ENCODE data around the gene GOLGA6B.
"Not testable (repeated sequence)": the region's sequence is repeated elsewhere in the genome, so short reads cannot be mapped to it uniquely, and the experiment has no call there.

Gene GOLGA6B

GRCh38 chr15:72654397-72654796 is at the start of gene GOLGA6B:
Gene GOLGA6B, plus strand, starts transcription at chr15:72654697. Its CDS starts 41 bp downstream, at chr15:72654738.
- DNase-seq (ENCODE audit: low read depth, low spot score): not testable (repeated sequence)

DNA sequence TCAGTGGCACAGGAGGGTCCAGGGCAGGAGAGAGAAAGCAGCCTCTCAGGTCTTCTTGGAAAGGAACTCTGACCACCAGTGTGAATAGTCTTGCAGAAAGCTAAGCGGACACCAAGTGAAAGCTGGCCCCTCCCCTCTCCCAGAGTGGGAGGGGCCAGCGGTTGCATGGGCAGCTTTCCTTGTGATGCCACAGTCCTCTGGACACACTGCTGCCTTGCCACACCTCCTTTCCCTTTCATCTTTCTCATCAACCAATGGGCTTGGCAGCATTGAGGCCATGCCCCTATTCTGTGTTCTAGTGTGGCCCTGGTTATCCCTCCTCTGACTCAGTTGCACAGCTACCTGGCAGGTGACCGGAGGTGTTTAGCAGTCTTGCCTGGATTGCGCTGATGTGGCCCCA is 49.7 kb upstream of the GOLGA6B start:
- no peak for DNase-seq (ENCODE audit: low read depth, low spot score)

- not testable (repeated sequence) for DNase-seq (ENCODE audit: low read depth, low spot score)
Measured at GRCh38 chr15:72608084-72608483, 46.4 kb upstream of the GOLGA6B start.

GRCh38 chr15:72609862-72610261 is 44.6 kb upstream of the GOLGA6B start:
- no peak for DNase-seq (ENCODE audit: low read depth, low spot score)

GRCh38 chr15:72612324-72612723 is 42.2 kb upstream of the GOLGA6B start:
- not testable (repeated sequence) for DNase-seq (ENCODE audit: low read depth, low spot score)

DNA sequence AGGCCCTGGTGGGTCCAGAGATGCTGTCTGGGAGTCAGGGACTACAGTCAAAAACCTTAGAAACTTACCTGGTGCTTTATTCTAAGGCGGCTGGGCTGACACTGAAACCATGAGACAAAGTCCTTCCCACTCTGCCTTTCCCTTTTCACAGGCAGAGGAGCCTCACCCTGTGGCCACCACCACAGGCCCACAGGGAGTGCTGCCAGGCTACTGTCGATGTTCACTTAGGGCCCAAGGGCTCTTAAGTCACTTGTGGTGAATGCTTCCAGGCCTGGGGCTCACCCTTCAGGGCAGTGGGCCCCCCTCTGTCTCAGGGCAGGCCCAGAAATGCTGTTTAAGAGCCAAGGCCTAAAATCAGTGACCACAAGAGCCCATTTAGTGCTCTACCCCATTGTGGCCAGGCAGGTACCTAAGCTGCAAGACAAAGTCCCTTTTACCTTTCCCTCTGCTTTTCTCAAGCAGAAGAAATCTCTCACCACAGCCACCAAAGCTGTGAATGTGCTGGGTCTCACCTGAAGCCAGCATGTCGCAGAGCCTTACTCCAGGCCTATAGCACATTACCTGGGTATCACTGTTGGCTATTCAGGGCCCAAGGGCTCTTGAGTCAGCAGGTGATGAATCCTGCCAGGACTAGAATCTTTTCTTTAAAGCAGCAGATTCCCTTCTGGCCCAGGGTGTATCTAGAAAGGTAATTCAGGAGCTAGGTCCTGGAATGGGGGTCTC is 39.5 kb upstream of the GOLGA6B start:
- DNase-seq (ENCODE audit: low read depth, low spot score): no peak

DNA sequence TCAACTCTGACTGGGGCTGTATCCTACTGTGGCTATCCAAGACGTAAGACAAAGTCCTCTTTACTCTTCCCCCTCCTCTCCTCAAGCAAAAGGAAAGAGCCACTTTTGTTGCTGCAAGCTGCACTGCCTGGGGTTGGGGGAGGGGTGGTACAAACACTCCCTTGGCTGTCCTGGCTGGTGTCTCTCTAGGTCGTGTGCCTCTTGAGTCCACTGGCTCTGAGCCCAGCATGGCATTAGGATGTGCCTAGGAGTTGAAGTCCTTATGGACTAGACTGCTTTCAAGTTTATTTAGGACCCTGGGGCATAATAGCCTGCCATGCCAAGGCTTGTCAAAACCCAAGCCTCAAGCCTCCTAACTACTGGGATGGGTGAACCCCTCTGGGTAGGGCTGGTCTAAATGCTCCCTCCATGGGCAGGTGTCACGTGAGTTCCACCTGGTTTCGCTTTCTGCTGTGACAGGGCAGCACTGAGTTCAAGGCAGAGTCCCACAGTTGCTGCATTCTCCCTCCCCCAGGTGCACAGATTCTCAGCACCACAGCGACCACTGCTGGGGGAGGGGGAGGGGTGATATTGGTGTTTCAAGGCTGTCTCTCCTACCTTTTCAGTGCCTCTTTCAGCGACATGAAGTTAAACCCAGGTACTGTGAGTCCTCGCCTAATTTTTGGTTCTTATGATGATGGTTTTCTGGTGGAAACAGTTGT is 38.8 kb upstream of the GOLGA6B start:
- DNase-seq (ENCODE audit: low read depth, low spot score): not testable (repeated sequence)

DNA sequence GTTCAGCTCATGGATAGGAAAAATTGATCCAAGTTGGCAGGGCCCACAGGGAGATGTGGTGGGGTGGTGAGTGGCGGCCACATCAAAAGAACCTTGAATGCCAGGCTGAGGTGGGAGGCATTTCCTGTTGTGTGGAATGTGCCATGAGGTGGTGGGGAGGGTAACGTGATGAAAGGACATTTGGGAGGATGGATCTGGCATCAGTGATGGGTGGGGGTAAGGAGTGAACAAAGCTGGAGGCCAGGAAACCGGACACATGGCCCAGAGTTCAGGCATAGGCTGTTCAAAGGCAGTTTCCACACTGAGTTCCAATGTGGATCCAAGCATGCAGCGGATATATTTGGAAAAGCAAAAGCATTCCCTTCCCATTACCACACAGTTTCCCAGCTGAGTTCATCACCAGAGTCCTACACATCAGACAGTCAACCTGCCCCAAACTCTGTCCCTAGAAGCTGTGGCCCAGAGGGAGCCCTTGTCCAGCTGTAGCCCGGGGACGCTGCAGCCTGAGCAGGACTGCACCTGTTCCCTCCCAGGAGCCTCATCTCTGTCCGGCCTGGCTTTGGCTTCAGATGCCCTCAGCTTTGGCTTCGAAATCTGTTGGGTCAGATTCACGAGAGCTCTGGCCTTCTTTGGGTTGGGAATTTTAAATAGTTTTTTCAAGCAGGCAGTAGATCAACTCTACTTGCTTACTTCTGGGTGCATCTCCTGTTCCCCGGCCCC is 37.8 kb upstream of the GOLGA6B start:
- DNase-seq (ENCODE audit: low read depth, low spot score): no peak

GRCh38 chr15:72623854-72624253 is 30.6 kb upstream of the GOLGA6B start:
- not testable (repeated sequence) for DNase-seq (ENCODE audit: low read depth, low spot score)

DNA sequence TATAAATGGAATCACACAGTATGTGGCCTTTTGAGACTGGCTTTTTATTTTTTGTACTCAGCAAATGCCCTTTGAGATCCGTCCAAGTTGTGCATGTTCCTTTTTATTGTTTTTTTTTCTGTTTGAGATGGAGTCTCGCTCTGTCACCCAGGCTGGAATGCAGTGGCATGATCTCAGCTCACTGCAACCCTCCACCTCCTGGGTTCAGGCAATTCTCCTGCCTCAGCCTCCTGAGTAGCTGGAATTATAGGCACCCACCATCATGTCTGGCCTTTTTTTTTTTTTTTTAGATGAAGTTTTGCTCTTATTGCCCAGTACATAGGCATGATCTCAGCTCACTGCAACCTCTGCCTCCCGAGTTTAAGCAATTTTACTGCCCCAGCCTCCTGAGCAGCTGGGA is 28.3 kb upstream of the GOLGA6B start:
- peak; percentile 17 for DNase-seq (ENCODE audit: low read depth, low spot score)

DNA sequence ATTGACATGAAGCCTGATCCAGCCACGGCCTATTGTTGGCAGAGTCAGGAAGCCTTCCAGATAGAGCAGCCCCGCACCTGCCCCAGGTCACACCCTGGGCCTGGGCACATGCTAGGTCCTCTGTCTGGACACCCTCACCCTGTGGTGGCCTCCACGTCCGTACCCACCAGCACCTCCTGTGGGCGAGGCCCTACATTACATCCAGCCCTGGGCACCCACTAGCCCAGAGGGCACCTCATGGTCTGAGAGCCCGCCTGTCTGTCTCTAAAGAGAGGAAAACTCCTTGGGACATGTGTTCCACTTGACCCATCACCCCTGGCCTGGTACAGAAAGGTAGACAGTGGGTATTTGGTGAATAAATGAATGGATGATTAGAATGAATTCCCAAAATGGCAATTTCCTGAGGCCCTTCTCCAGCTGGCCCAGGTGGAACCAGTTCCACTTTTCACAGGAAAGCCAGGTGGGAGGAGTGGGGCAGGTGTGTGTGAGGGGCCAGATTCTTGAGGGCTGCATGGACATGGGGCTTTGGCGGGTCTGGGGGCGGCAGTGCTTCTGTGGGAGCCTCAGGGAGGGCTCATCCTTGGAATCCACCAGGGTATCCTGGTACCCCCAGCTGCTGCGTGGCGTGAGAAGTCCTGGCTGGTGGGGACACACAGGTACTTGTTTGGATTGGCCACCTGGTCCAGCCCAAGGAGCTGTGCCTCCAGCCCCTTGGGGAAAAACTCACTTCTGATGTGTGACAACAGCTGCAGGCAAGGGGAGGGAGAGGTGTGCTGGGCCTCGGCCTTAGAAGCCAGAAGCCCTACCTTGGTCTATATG is 26.0 kb upstream of the GOLGA6B start:
- not testable (repeated sequence) for DNase-seq (ENCODE audit: low read depth, low spot score)

DNA sequence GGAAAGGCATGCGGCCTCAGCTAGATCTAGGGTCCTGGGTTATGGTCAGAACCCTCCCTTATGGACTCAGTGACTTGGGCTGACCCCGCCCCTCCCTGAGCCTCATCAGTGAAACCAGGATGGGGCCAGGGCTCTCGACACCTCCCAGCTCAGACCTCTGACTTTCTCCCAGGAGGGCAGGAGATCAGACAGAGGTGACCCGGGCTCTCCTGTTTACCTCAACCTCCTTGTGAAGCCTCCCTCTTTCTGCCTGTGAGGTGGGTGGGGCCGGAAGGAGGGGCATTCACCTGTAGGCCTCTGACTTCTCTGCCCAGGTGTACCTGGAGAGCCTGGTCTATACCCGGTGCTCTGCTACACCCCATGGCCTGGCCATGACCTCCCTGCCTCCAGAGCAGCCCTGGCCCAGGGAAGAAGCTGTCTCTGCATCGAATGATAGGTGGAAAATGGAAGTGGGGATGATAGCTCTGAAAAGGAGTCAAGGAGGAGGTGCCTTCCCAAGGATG is 25.4 kb upstream of the GOLGA6B start:
- DNase-seq (ENCODE audit: low read depth, low spot score): not testable (repeated sequence)

GRCh38 chr15:72636519-72637282 is 17.8 kb upstream of the GOLGA6B start:
- not testable (repeated sequence) for DNase-seq (ENCODE audit: low read depth, low spot score)

GRCh38 chr15:72639759-72640483 is 14.6 kb upstream of the GOLGA6B start:
- not testable (repeated sequence) for DNase-seq (ENCODE audit: low read depth, low spot score)

GRCh38 chr15:72642271-72642670 is 12.2 kb upstream of the GOLGA6B start:
- DNase-seq (ENCODE audit: low read depth, low spot score): not testable (repeated sequence)

- not testable (repeated sequence) for DNase-seq (ENCODE audit: low read depth, low spot score)
Measured at GRCh38 chr15:72648631-72649253, 5.8 kb upstream of the GOLGA6B start.

DNA sequence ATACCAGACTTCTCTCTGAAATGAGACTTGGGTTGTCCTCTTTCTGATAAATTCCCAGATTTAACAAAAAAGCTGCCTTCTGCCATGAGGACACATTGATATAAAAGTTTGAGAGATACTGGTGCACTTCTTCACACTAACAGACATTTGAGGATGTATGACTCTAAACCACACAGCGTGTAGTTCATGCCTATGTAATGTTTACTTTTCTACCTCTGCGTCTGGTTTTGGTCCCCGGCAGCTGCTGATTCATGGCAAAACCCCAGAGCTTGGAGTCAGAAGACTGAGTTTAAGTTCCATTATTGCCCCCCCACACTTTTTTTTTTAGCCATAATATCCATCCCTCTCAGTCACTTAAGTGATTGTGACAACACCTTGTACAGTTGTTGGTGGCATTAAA is 1.5 kb downstream of the GOLGA6B start:
- not testable (repeated sequence) for DNase-seq (ENCODE audit: low read depth, low spot score)

GRCh38 chr15:72661081-72661480 is 6.6 kb downstream of the GOLGA6B start:
- not testable (repeated sequence) for DNase-seq (ENCODE audit: low read depth, low spot score)

- not testable (repeated sequence) for DNase-seq (ENCODE audit: low read depth, low spot score)
Measured at GRCh38 chr15:72663931-72664330, 9.4 kb downstream of the GOLGA6B start.
